Measurements from ENCODE around the gene VWCE. TPM values are rescaled to one million over a fixed set of nuclear protein-coding genes. Genes with fewer than 3 reads are reported as not detected.

Gene VWCE
- total RNA-seq, 3 donors from 2014 or later = 0.17 to 1.9 (median 0.55) TPM

- intact Hi-C loops (cut with DNase I, micrococcal nuclease) = no loop called here
- DNase-seq (no peak), ATAC-seq (no peak)
- Histone ChIP-seq H3K4me1 (ENCODE audit: low read depth) (no peaks in the 10 kb centered on the region), H3K9me3 (no peaks in the 10 kb centered on the region), H3K4me3 (no peak overlapping the region), H3K36me3 (ENCODE audit: low read depth) (no peaks in the 10 kb centered on the region)
- TF ChIP-seq, protein P1, sequence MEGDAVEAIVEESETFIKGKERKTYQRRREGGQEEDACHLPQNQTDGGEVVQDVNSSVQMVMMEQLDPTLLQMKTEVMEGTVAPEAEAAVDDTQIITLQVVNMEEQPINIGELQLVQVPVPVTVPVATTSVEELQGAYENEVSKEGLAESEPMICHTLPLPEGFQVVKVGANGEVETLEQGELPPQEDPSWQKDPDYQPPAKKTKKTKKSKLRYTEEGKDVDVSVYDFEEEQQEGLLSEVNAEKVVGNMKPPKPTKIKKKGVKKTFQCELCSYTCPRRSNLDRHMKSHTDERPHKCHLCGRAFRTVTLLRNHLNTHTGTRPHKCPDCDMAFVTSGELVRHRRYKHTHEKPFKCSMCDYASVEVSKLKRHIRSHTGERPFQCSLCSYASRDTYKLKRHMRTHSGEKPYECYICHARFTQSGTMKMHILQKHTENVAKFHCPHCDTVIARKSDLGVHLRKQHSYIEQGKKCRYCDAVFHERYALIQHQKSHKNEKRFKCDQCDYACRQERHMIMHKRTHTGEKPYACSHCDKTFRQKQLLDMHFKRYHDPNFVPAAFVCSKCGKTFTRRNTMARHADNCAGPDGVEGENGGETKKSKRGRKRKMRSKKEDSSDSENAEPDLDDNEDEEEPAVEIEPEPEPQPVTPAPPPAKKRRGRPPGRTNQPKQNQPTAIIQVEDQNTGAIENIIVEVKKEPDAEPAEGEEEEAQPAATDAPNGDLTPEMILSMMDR (IDR thresholded peaks at IDR 0.05) = no peak
Observed at GRCh38 chr11:61274084-61274483, 21.0 kb downstream of the VWCE start.

DNA sequence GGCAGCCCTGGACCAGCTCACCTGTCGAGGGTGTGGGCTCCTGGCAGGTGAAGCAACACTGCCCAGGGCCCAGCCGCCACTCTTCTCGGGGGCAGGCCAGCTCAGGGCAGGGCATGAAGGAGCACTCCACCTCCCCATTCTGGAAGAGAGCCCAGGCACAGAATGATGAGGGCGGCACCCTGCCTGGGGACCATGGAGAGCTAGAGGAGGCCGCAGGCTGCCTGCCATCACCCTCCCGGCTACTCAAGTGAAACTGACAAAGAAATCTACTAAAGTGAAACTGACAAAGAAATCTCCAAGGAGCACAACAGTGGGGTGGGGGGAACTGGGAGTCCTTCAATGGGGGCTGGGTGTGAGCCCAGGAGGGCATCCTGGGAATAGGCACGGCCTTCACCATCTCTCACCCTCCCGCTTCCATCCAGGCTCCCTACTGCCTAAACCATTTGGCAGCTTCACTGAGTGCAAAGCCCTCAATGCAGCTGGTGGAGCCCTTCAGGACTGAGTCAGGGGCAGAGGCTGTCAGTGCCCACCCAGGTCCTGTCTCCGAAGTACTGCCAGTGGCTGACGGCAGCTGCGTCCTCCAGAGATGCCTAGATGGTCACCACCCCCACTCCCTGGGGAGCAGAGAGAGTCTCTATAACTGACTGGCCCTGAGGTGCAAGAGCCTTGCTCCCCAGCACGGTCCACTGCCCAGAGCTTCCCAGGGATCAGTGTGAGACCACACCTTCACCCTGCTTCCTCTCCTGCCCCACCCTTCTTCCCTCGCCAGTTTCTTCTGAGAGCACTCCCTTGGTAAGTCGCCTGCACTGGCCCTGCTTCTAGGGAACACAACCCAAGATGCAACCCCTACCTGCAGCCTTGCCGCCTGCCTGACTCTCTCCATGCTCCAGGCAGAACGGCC, 21.7 kb downstream of the VWCE start:
- DNase-seq (peak in 2 of 3 donors; percentile 39 to 49), ATAC-seq (peak; percentile 83)
- TF ChIP-seq, protein P1 (IDR thresholded peaks at IDR 0.05) = no peak
- intact Hi-C loops (cut with DNase I, micrococcal nuclease) = no loop called here
- Histone ChIP-seq H3K4me1 (ENCODE audit: low read depth) (no peaks in the 10 kb centered on the region), H3K9me3 (no peaks in the 10 kb centered on the region), H3K4me3 (no peak overlapping the region), H3K36me3 (ENCODE audit: low read depth) (no peaks in the 10 kb centered on the region)

DNA sequence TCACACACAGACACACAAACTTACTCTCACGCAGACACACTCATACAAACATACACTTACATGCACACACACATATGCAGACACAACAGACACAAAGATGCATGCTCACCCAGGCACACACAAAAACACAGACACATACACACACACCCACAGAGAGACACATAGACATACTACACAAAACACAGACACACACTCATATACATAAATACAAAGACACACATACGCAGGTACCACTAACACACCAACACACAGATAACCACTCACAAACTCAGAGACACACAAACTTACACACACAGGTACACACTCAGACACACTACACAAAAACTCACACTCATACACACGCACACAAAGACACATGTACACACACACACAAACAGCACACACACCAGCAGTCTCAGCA, 22.4 kb downstream of the VWCE start:
- ATAC-seq (no peak), DNase-seq (no peak)
- Histone ChIP-seq H3K4me1 (ENCODE audit: low read depth) (no peaks in the 10 kb centered on the region), H3K9me3 (no peaks in the 10 kb centered on the region), H3K36me3 (ENCODE audit: low read depth) (no peaks in the 10 kb centered on the region), H3K4me3 (no peak overlapping the region)
- intact Hi-C loops (cut with DNase I, micrococcal nuclease) = no loop called here
- TF ChIP-seq, protein P1 (IDR thresholded peaks at IDR 0.05) = no peak

GRCh38 chr11:61270354-61271076, 24.6 kb downstream of the VWCE start:
- intact Hi-C loops (cut with DNase I, micrococcal nuclease) = no loop called here
- Histone ChIP-seq H3K36me3 (ENCODE audit: low read depth) (no peaks in the 10 kb centered on the region), H3K4me1 (ENCODE audit: low read depth) (no peaks in the 10 kb centered on the region), H3K4me3 (no peak overlapping the region), H3K9me3 (no peaks in the 10 kb centered on the region)
- TF ChIP-seq, protein P1 (IDR thresholded peaks at IDR 0.05) = no peak
- DNase-seq (no peak), ATAC-seq (no peak)

- Histone ChIP-seq H3K4me1 (ENCODE audit: low read depth) (no peaks in the 10 kb centered on the region), H3K36me3 (ENCODE audit: low read depth) (no peaks in the 10 kb centered on the region), H3K4me3 (no peak overlapping the region), H3K9me3 (no peaks in the 10 kb centered on the region)
- intact Hi-C loops (cut with DNase I, micrococcal nuclease) = no loop called here
- TF ChIP-seq, protein P1 (IDR thresholded peaks at IDR 0.05) = no peak
- no peak for ATAC-seq
- no peak for DNase-seq
Observed at GRCh38 chr11:61268588-61269250, 26.4 kb downstream of the VWCE start.

Data from mucosa of descending colon (tissue), 3 donors.